ENCODE data around the gene PTAFR.

DNA sequence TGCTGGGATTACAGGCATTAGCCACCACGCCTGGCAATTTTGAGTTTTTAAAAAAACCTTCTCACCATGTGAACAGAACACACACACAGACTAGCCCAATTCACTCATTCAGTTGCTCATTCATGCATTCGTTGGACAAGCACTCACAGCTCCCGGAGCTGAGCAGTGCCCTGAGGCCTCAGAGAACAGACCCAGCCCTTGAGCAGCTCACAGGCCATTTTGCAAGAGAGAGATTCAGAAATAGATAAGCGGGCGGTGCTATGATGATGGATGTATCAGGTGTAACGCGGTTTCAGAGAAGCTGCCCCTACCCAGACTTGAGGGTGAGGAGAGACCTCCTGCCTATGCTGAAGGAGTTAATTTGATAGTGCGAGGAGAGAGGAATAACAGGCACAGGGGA, 18.6 kb downstream of the PTAFR start:
- TF ChIP-seq, protein P1, sequence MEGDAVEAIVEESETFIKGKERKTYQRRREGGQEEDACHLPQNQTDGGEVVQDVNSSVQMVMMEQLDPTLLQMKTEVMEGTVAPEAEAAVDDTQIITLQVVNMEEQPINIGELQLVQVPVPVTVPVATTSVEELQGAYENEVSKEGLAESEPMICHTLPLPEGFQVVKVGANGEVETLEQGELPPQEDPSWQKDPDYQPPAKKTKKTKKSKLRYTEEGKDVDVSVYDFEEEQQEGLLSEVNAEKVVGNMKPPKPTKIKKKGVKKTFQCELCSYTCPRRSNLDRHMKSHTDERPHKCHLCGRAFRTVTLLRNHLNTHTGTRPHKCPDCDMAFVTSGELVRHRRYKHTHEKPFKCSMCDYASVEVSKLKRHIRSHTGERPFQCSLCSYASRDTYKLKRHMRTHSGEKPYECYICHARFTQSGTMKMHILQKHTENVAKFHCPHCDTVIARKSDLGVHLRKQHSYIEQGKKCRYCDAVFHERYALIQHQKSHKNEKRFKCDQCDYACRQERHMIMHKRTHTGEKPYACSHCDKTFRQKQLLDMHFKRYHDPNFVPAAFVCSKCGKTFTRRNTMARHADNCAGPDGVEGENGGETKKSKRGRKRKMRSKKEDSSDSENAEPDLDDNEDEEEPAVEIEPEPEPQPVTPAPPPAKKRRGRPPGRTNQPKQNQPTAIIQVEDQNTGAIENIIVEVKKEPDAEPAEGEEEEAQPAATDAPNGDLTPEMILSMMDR (IDR thresholded peaks at IDR 0.05) = no peak
- no peak for TF ChIP-seq POLR2A (IDR thresholded peaks at IDR 0.05)
- no peak for TF ChIP-seq POLR2AphosphoS5 (IDR thresholded peaks at IDR 0.05; ENCODE audit: insufficient read depth in 1 of 2, low read depth in 1 of 2)
